ENCODE results near the gene GANC. TPM values are rescaled to one million over a fixed set of nuclear protein-coding genes. Genes with fewer than 3 reads are reported as not detected.

Gene GANC
- polyA plus RNA-seq, 2 of the 4 experiments (the other 2 are of a cell fraction), result 8.0 to 9.4 TPM

- H3K9me3 ChIP-seq, result no peaks in the 10 kb centered on the region; the same call in 2 of the 3 replicates
- no peaks in the 10 kb centered on the region for H3K4me1 ChIP-seq
- TF ChIP-seq MAZ (IDR thresholded peaks at IDR 0.05; ENCODE audit: borderline replicate concordance, low read depth, low read length), result no peak
- TF ChIP-seq NFE2L2 (conservative IDR thresholded peaks at IDR 0.05; ENCODE audit: low read length), result peak; percentile 70
- peak; percentile 88 for TF ChIP-seq MAFK (IDR thresholded peaks at IDR 0.05; ENCODE audit: partially characterized antibody)
- FAIRE-seq (no peak), ATAC-seq (no peak), DNase-seq (ENCODE audit: low read depth in 1 of 2, low spot score in 1 of 2) (peak in 1 of 2 experiments; percentile 16)
- POLR2A ChIA-PET, result no interaction called here
- H3K4me2 ChIP-seq, result no peak overlapping the region
- H3K27ac ChIP-seq, result no peak overlapping the region
- CTCF ChIA-PET, result no interaction called here
- no peak overlapping the region for H3K4me3 ChIP-seq
- WGBS (ENCODE audit: missing lambda C conversion rate), result 11% methylated on average over 2 of the region's 2 CpGs
Measured at GRCh38 chr15:42371096-42371495, 98.1 kb downstream of the GANC start.

- 100% methylated on average over 1 of the region's 1 CpG for WGBS (ENCODE audit: missing lambda C conversion rate)
- Histone ChIP-seq H3K4me1 (no peaks in the 10 kb centered on the region), H3K4me3 (no peak overlapping the region), H3K27ac (no peak overlapping the region), H3K9me3 (no peaks in the 10 kb centered on the region; the same call in 2 of the 3 replicates), H3K4me2 (no peak overlapping the region)
- no peak for DNase-seq (ENCODE audit: low read depth in 1 of 2, low spot score in 1 of 2)
- POLR2A ChIA-PET, result no interaction called here
- no peak for FAIRE-seq
- no peak for ATAC-seq
- CTCF ChIA-PET, result interaction anchor here (2.2 kb wide), 1 partner anchor 12 kb away, joined by 9 read pairs; no protein-coding TSS in a partner anchor
- TF ChIP-seq RAD21 (conservative IDR thresholded peaks at IDR 0.05 in 1 of 2, IDR thresholded peaks at IDR 0.05 in 1 of 2), result no peak
- TF ChIP-seq FOSL2 (IDR thresholded peaks at IDR 0.05), result no peak
- TF ChIP-seq FOSL2 (CRISPR knock-in tag; IDR thresholded peaks at IDR 0.05), result no peak
- TF ChIP-seq NFE2L2 (conservative IDR thresholded peaks at IDR 0.05; ENCODE audit: low read length), result no peak
- TF ChIP-seq ZC3H11A (IDR thresholded peaks at IDR 0.05), result no peak
- TF ChIP-seq JUNB (IDR thresholded peaks at IDR 0.05), result no peak
- no peak for TF ChIP-seq HDAC2 (IDR thresholded peaks at IDR 0.05)
- no peak for TF ChIP-seq KDM5A (IDR thresholded peaks at IDR 0.05)
- TF ChIP-seq CHD2 (IDR thresholded peaks at IDR 0.05; ENCODE audit: low read length, partially characterized antibody), result no peak
- no peak for TF ChIP-seq HMGXB4 (CRISPR knock-in tag; IDR thresholded peaks at IDR 0.05; ENCODE audit: borderline replicate concordance)
- TF ChIP-seq GATA3 (IDR thresholded peaks at IDR 0.05; ENCODE audit: borderline replicate concordance), result no peak
Measured at GRCh38 chr15:42373274-42373673, 100.3 kb downstream of the GANC start.

GRCh38 chr15:42373936-42374335, 100.9 kb downstream of the GANC start:
- Histone ChIP-seq H3K27ac (no peak overlapping the region), H3K9me3 (no peaks in the 10 kb centered on the region; the same call in 2 of the 3 replicates), H3K4me2 (no peak overlapping the region), H3K4me1 (no peaks in the 10 kb centered on the region), H3K4me3 (no peak overlapping the region)
- DNase-seq (ENCODE audit: low read depth in 1 of 2, low spot score in 1 of 2), result no peak
- ATAC-seq, result no peak
- FAIRE-seq, result no peak
- ChIA-PET CTCF (interaction anchor here (2.2 kb wide), 1 partner anchor 11 kb away, joined by 9 read pairs; no protein-coding TSS in a partner anchor), POLR2A (no interaction called here)
- no peak for TF ChIP-seq CHD4 (IDR thresholded peaks at IDR 0.05; ENCODE audit: borderline replicate concordance)
- TF ChIP-seq TP53 (CRISPR knock-in tag; IDR thresholded peaks at IDR 0.05), result no peak
- no peak for TF ChIP-seq PHF8 (IDR thresholded peaks at IDR 0.05; ENCODE audit: borderline replicate concordance, low read depth)
- TF ChIP-seq FOSL2 (IDR thresholded peaks at IDR 0.05), result no peak
- TF ChIP-seq FOSL2 (CRISPR knock-in tag; IDR thresholded peaks at IDR 0.05), result no peak
- no peak for TF ChIP-seq SMC3 (IDR thresholded peaks at IDR 0.05)
- TF ChIP-seq PBX3 (IDR thresholded peaks at IDR 0.05), result no peak
- no peak for TF ChIP-seq BHLHE40 (IDR thresholded peaks at IDR 0.05; ENCODE audit: low read depth, low read length)
- no peak for TF ChIP-seq ATOH8 (CRISPR knock-in tag; IDR thresholded peaks at IDR 0.05; ENCODE audit: low read depth)
- 100% methylated on average over 3 of the region's 4 CpGs for WGBS (ENCODE audit: missing lambda C conversion rate)

Measured in A549 (cell line).